CD14-positive monocyte (primary cell): ENCODE data around the gene SEMA4D. TPM values are rescaled to one million over a fixed set of nuclear protein-coding genes. Genes with fewer than 3 reads are reported as not detected.

Experiments
- DNase-seq, 3 donors: peaks; one replicate each; pipeline ENCODE4 v3.0.0-alpha.2; 2011 to 2022
- H2AFZ ChIP-seq: 2 replicates; pipeline ENCODE4 v1.6.0; 2012; ENCODE audit warnings: mild to moderate bottlenecking, low read depth, low read length, inconsistent platforms; ENCODE audit not compliant: insufficient read depth, poor library complexity, severe bottlenecking
- H3K27ac ChIP-seq, 2 donors: 1 replicate in 1 of 2; 2 replicates in 1 of 2; pipeline ENCODE4 v1.5.1; 2012 to 2013; ENCODE audit warnings: low read length in 2 of 2, control low read depth in 1 of 2, inconsistent platforms in 1 of 2, low read depth in 1 of 2, mild to moderate bottlenecking in 1 of 2
- H3K27me3 ChIP-seq, 2 donors: one replicate each; pipeline versions ENCODE4 v1.6.0 to v1.6.1; 2011 to 2013; ENCODE audit warnings: low read length in 2 of 2; ENCODE audit not compliant: control insufficient read depth in 2 of 2, insufficient read depth in 2 of 2
- H3K36me3 ChIP-seq, 2 donors: replicated peaks in 1 of 2; 1 replicate in 1 of 2; 2 replicates in 1 of 2; pipeline versions ENCODE4 v1.5.1 to v1.6.1; 2012 to 2013; ENCODE audit warnings: low read length in 2 of 2, control low read depth in 1 of 2, inconsistent platforms in 1 of 2, mild to moderate bottlenecking in 1 of 2; ENCODE audit not compliant: insufficient read depth in 2 of 2, control insufficient read depth in 1 of 2
- H3K4me1 ChIP-seq, 2 donors: 1 replicate in 1 of 2; 2 replicates in 1 of 2; pipeline versions ENCODE4 v1.5.1 to v1.6.1; 2012 to 2013; ENCODE audit warnings: low read length in 2 of 2, control low read depth in 1 of 2, inconsistent platforms in 1 of 2, mild to moderate bottlenecking in 1 of 2, moderate library complexity in 1 of 2; ENCODE audit not compliant: insufficient read depth in 2 of 2, control insufficient read depth in 1 of 2
- H3K4me2 ChIP-seq: replicated peaks from 2 replicates; pipeline ENCODE3; 2012; ENCODE audit warnings: low read length, moderate library complexity, mild to moderate bottlenecking; ENCODE audit not compliant: poor library complexity, severe bottlenecking; ENCODE audit errors: extremely low read depth
- H3K4me3 ChIP-seq, 3 experiments: fragments of 200-600 bp in 1 of 3; sonication (generic) in 1 of 3; replicated peaks in 1 of 3; 1 replicate in 2 of 3; 2 replicates in 1 of 3; pipeline ENCODE4 v1.5.1; 2011 to 2013; ENCODE audit warnings: low read length in 3 of 3, mild to moderate bottlenecking in 3 of 3, control low read depth in 2 of 3, low read depth in 2 of 3, inconsistent platforms in 1 of 3, moderate library complexity in 1 of 3
- H3K79me2 ChIP-seq: 2 replicates; pipeline ENCODE4 v1.6.0; 2012; ENCODE audit warnings: mild to moderate bottlenecking, control low read depth, inconsistent platforms, low read length, moderate library complexity; ENCODE audit not compliant: insufficient read depth
- H3K9ac ChIP-seq: 2 replicates; pipeline ENCODE4 v1.6.0; 2017; ENCODE audit warnings: low read length, mild to moderate bottlenecking; ENCODE audit not compliant: insufficient read depth, poor library complexity, severe bottlenecking
- H3K9me3 ChIP-seq, 2 donors: replicated peaks in 1 of 2; 1 replicate in 1 of 2; 2 replicates in 1 of 2; pipeline versions ENCODE4 v1.5.1 to v1.6.1; 2012 to 2013; ENCODE audit warnings: low read length in 2 of 2, control low read depth in 1 of 2; ENCODE audit not compliant: control insufficient read depth in 1 of 2, insufficient read depth in 1 of 2
- H4K20me1 ChIP-seq: 2 replicates; pipeline ENCODE4 v1.6.0; 2012; ENCODE audit warnings: mild to moderate bottlenecking, low read length, control low read depth, moderate library complexity; ENCODE audit not compliant: insufficient read depth
- H3K27ac Mint-ChIP-seq, 7 donors: one replicate each; pipeline ENCODE4 v1.8.0; 2020; ENCODE audit warnings: mild to moderate bottlenecking in 7 of 7, mixed read lengths in 7 of 7, moderate library complexity in 6 of 7, inconsistent platforms in 2 of 7
- H3K27me3 Mint-ChIP-seq, 3 donors: one replicate each; pipeline ENCODE4 v1.8.0; 2021 to 2022; ENCODE audit warnings: low read depth in 3 of 3, mild to moderate bottlenecking in 3 of 3, mixed read lengths in 3 of 3, moderate library complexity in 3 of 3, inconsistent platforms in 1 of 3
- H3K36me3 Mint-ChIP-seq, 2 donors: one replicate each; pipeline ENCODE4 v1.8.0; 2020; ENCODE audit warnings: mixed read lengths in 2 of 2, inconsistent platforms in 1 of 2, mild to moderate bottlenecking in 1 of 2
- H3K4me1 Mint-ChIP-seq: one replicate; pipeline ENCODE4 v1.8.0; 2020; ENCODE audit warnings: mild to moderate bottlenecking, mixed read lengths
- H3K4me3 Mint-ChIP-seq, 2 donors: one replicate each; pipeline ENCODE4 v1.8.0; 2020; ENCODE audit warnings: mild to moderate bottlenecking in 2 of 2, mixed read lengths in 2 of 2, moderate library complexity in 1 of 2
- H3K9me3 Mint-ChIP-seq, 7 donors: one replicate each; pipeline ENCODE4 v1.8.0; 2020 to 2022; ENCODE audit warnings: mixed read lengths in 7 of 7, mild to moderate bottlenecking in 6 of 7, moderate library complexity in 6 of 7, inconsistent platforms in 2 of 7
- CTCF ChIP-seq: fragments of 200-600 bp; IDR thresholded peaks from one replicate; pipeline ENCODE4 v1.8.0; 2022; ENCODE audit warnings: antibody characterized with exemption, mild to moderate bottlenecking
- WGBS: methylation state at CpG from one replicate; pipeline ENCODE4 v1.1.5; 2013; ENCODE audit warnings: missing lambda C conversion rate; ENCODE audit not compliant: insufficient coverage; 5-methylcytosine and 5-hydroxymethylcytosine counted together
- intact Hi-C, 2 donors: fragments of 100-400 bp; cut with micrococcal nuclease; formaldehyde crosslinking; loops; one replicate each; pipeline versions ENCODE4 v1.15.0 to v1.15.1; 2023
- polyA plus RNA-seq, 3 donors: library from polyadenylated mRNA; depleted of rRNA in 1 of 3; unstranded in 2 of 3; stranded (reverse) in 1 of 3; fragments of 300-500 nt in 2 of 3; fragments of >200 nt in 1 of 3; fragmentation: Illumina TruSeq in 2 of 3; gene quantifications; 1 replicate in 2 of 3; 2 replicates in 1 of 3; pipeline ENCODE4 v1.2.3, GENCODE V29; 2012 to 2021

The SEMA4D gene
- polyA plus RNA-seq, 3 donors, result 28.2 to 117 (median 28.6) TPM

- no peak overlapping the region for H3K9ac ChIP-seq
- peaks cover 0 to 3% of the 10 kb centered on the region in 2 donors for H3K9me3 ChIP-seq
- peaks cover 83 to 94% of the 10 kb centered on the region in 2 donors for H3K4me1 ChIP-seq
- Mint-ChIP-seq H3K9me3 (peaks cover 0 to 5% (median 2%) of the 10 kb centered on the region in 7 donors), H3K4me3 (no peak overlapping the region), H3K27me3 (peaks cover 0 to 4% (median 0%) of the 10 kb centered on the region in 3 donors), H3K36me3 (peaks cover 6% of the 10 kb centered on the region in 2 donors), H3K4me1 (peaks cover 91% of the 10 kb centered on the region), H3K27ac (peak overlapping the region in 5 of 7 donors; percentile 31 to 75 (median 54))
- no peaks in the 10 kb centered on the region for H4K20me1 ChIP-seq
- H2AFZ ChIP-seq, result no peak overlapping the region
- no peaks in the 10 kb centered on the region for H3K27me3 ChIP-seq
- H3K27ac ChIP-seq, result no peak overlapping the region
- no peak overlapping the region for H3K4me2 ChIP-seq
- no peak overlapping the region for H3K4me3 ChIP-seq
- TF ChIP-seq CTCF, result no peak
- no peaks in the 10 kb centered on the region for H3K79me2 ChIP-seq
- 0% methylated on average over 2 of the region's 4 CpGs for WGBS
- no peaks in the 10 kb centered on the region for H3K36me3 ChIP-seq
- peak; percentile 47 to 59 (median 57) for DNase-seq
- intact Hi-C loops, result loop anchor here in 1 of 2 donors (10.0 kb wide), 1 partner anchor 208 kb away; no protein-coding TSS in a partner anchor
These were observed 34.6 kb upstream of the SEMA4D start for GRCh38 chr9:89532478-89532877.

GRCh38 chr9:89531766-89532165 lies 33.9 kb upstream of the SEMA4D start:
- Histone ChIP-seq H3K9me3 (peaks cover 0 to 3% of the 10 kb centered on the region in 2 donors), H3K4me1 (peaks cover 84 to 94% of the 10 kb centered on the region in 2 donors), H3K79me2 (no peaks in the 10 kb centered on the region), H3K4me3 (no peak overlapping the region), H3K27me3 (no peaks in the 10 kb centered on the region), H3K27ac (no peak overlapping the region), H3K9ac (no peak overlapping the region), H3K4me2 (no peak overlapping the region), H3K36me3 (no peaks in the 10 kb centered on the region), H2AFZ (no peak overlapping the region), H4K20me1 (no peaks in the 10 kb centered on the region)
- no peak for DNase-seq
- Mint-ChIP-seq H3K4me1 (peaks cover 91% of the 10 kb centered on the region), H3K4me3 (no peak overlapping the region), H3K36me3 (peaks cover 6 to 9% of the 10 kb centered on the region in 2 donors), H3K27me3 (peaks cover 0 to 4% (median 0%) of the 10 kb centered on the region in 3 donors), H3K27ac (peak overlapping the region in 2 of 7 donors; percentile 35 to 60), H3K9me3 (peaks cover 0 to 5% (median 2%) of the 10 kb centered on the region in 7 donors)
- no peak for TF ChIP-seq CTCF
- 100% methylated on average over 3 of the region's 4 CpGs for WGBS
- intact Hi-C loops, result loop anchor here in 1 of 2 donors (10.0 kb wide), 1 partner anchor 207 kb away; no protein-coding TSS in a partner anchor
